HG03432 (cell line): ENCODE measurements around the gene WWOX.

Experiments used
- ATAC-seq: cut with Tn5 transposase; IDR thresholded peaks from one replicate; pipeline ENCODE4 v1.9.1; 2021; ENCODE audit warnings: mild to moderate bottlenecking, moderate library complexity; ENCODE audit not compliant: unreplicated experiment

WWOX gene

DNA sequence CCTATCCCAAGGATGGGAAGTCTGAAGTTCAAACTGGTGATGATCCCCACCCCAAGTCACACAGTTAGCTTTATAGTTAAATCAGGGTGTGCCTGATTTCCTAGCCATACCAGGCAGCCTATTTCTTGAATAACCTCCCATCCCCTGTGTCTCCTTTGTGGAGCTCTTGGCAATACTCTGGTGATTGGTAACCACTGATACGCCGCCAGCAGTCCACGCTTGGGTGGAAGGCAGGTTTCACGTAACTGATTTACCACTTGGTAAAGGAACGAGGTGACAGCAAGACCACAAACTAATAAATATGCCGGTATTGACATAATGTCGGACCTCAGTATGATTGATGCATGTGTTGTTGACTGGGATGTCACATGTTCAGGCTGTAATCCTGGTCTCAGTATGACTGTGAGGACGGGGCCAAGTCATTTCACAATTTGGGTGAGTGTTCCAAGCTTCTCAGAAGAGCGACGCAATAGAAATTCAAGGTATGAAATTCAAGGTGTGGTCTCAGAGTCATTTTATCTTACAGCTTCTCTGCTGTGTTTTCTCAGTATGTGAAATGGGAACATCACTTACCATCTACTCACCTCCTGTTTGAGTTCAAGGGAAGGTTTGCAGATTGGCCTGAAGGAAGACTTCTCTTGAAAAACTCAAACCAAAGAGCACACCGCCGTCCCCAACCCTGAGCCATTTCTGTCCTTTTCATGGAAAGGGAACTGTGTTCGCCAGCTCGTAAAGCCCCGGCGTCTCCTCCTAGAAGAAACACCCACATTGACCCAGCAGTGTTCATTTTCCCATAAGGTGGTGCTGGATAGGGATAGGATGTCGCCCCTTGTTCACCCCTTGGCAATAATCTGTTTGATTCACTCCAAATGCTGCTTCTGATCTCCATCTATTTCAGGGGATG is 678.9 kb downstream of the WWOX start:
- ATAC-seq: no peak

DNA sequence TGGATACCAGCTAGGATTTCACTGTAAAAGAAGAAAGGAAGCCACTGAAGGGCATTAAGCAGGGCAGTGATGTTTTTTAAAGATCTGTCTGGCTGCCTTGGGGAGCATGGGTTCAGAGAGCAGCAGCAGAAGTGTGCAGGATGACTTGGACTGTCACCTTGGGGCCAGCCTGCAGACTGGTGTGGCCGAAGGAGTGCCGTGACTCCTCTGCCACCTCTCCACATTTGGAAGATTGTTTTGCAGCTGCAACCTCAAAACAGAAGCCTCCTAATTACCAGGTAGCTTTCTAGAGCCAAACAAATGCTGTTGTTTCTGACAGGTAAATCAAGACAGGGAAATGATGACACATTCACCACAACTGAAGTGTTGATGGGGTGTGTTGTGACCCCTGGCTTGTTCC is 681.4 kb downstream of the WWOX start:
- no peak for ATAC-seq

DNA sequence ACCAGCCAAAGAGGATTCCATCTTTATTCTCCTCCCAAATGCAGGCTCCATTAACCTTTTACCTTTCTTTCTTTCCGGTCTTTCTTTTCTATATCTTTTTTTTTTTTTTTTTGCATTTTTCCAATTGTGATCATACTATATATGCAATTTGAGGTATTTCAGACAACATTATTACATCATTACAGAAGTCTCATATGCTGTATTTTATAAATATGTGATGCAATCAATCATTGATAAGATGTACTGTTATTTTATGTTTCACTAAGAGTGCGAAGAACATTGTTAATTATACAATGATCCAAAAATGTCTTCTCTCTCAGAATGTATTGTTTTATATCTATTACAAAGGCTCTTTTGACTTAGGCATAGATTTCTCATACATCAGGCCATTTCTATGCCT is 683.1 kb downstream of the WWOX start:
- ATAC-seq: no peak

DNA sequence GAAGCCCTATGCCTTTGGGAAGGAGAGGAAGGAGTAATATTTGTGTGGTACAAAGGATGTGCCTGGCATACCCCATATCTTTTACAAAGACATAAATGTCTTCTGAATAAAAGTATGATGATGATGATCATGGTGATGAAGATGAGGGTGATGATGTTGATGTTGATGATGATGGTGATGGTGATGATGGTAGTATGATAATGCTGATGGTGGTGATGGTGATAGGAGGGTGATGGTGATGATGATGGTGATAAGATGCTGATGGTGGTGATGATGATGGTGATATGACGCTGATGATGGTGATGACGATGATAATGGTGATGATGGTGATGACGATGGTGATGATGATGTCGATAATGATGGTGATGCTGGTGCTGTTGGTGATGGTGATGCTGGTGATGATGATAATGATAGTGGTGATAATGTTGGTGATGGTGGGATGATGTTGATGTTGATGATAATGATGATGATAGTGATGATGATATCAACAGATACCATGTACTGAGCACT is 684.2 kb downstream of the WWOX start:
- no peak for ATAC-seq

DNA sequence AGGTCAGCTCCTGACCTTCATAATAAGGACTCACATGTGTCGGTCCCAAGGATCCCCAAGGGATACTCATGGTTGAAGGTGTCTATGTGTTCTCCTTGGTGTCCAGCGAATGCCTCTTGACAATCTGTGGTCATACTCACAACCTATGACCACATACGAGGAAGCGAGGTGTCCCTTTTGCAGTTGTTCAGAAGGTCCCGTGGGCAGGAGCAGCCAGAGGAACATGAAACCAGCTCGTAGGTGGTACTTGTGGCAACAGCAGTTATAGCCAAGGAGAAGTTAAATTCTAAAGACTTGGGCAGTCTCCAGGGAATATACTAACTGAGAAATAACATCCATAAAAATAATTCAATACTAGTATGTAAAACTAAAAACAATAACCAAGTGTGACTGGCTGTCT is 685.3 kb downstream of the WWOX start:
- no peak for ATAC-seq

GRCh38 chr16:78785218-78785617 is 685.8 kb downstream of the WWOX start:
- no peak for ATAC-seq

GRCh38 chr16:78786635-78787034 is 687.2 kb downstream of the WWOX start:
- no peak for ATAC-seq

DNA sequence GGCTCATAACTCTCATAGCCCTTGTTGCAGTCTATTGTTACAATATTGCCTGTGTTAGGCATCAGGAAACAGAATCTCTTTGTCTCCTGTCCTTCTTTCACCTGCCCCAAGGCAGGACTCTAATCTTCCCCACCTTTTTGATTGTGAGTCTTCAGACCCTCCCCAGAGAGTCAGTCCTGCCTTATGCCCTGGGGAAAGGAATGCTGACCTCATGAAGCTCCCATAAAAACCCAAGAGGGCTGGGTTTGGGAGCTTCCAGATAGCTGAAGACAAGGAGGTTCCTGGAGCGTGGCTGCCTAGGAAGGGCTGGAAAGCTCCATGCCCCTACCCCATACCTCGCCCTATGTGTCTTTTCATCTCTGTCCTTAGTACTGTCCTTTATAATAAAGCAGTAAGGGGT is 688.8 kb downstream of the WWOX start:
- no peak for ATAC-seq

DNA sequence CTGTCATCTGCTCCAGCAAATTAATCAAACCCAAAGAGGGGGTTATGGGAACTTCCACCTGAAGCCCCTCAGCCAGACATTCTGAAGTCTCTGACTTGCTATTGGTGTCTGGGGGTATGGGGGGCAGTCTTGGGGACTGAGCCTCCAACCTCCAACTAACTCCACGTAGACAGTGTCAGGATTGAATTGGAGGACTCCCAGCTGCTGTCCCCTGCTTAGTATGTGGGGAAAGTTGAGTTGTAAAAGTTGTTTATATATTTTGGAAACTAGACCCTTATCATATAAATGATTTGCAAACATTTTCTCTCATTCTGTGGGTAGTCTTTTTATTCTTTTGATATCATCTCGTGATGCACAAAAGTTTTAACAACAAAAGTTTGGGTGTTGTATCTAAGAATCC is 689.2 kb downstream of the WWOX start:
- ATAC-seq: no peak

DNA sequence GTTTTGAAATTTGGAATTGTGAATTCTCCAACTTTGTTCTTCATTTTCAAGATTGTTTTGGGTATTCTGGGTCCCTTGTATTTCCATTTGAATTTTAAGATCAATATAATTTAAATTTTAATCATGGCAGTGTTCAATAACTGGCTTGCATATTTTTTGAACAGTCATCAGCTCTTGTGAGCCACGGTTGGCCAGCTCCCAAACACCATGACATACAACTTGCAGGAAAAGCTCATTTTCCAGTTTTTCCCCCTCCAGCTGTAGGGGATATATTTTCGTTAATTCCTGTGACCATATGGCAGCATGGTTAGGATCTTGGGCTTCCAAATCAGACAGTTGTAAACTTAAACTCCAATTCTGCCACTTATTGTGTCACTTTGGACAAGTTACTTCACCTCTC is 690.1 kb downstream of the WWOX start:
- ATAC-seq: no peak

DNA sequence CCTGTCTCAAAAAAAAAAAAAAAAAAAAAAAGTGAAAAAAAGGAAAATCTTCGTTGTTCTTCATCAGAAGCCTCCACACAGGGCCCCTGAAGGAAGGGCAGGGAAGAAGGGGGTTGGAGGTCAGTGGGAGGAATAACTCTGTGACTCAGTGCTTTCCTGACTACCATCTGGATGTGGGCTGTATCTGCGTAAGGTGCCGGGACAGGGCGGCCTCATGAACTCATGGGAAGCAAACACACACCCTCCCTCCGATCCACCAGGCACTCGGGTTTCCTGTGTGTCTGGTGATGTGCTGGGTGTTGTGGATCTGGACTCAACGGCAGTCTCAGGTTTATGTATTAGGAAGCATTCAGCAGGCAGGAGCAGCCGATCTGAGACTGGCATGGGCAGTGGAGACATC is 691.6 kb downstream of the WWOX start:
- ATAC-seq: no peak

DNA sequence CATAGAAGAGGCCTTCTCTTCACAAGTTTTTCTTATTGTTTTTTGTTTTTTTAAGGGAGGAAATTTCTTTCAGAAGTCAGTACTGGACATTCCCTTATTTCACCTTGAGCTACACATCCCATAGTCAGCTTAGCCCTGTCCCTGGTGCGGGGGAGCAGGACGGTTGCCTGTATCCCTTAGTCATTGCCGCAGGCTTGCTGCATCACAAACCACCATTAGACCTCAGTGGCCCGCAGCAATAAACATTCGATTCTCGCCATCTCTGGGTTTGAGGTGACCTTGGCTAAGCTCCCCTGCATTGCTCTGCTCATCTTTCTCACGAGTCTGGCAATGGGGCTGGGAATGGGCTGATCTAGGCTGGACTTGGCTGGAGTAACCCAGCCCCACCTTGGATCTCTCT is 692.5 kb downstream of the WWOX start:
- no peak for ATAC-seq

- ATAC-seq: no peak
These were observed 693.5 kb downstream of the WWOX start for GRCh38 chr16:78792952-78793351.

GRCh38 chr16:78794581-78795250 is 695.3 kb downstream of the WWOX start:
- no peak for ATAC-seq

DNA sequence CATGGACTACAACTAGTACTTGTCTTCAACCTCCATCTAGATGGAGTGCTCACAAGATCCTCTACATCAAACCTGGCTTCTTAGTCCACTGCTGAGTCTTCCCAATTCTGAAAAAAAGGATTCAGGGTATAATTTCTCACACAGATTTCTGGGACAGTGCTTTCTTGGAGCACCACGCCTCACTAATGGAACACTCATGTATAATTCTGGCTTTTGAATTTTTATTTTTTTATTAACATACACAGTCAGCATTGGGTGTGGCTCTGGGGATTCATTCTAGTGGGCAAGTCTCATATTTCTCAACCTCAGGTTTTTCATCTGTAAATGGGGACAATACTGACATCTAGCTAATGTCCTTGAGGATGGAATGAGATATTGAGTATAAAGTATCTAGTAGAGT is 696.0 kb downstream of the WWOX start:
- ATAC-seq: no peak

DNA sequence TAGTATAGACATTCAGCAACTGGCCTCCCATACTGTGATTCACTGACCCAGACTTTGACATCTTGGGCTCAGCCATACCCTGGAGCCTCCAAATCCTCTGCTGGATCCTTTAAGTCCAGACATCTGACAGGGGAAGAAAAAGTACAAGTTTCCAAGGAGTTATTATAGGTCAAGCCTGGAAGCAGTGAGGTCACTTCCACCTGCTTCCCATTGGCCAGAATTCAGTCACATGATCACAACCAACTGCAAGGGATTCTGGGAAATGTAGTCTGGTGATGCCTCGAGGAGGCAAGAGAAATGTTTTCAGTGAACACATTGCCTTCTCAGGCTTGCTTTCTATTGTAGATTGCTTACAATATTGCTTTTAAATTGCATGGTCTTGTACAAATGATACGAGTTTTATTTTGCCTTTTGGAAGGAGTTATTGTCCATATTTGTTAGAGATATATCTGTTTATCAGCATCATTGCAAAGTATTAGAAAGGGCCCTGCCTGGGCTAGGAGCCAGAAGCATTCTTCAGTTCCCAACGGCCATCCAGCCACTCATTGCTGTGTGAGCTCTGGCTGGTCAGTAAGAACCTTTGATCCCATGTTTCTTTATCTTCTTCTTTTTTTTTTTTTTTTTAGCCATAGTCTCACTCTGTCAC is 696.9 kb downstream of the WWOX start:
- ATAC-seq: no peak

DNA sequence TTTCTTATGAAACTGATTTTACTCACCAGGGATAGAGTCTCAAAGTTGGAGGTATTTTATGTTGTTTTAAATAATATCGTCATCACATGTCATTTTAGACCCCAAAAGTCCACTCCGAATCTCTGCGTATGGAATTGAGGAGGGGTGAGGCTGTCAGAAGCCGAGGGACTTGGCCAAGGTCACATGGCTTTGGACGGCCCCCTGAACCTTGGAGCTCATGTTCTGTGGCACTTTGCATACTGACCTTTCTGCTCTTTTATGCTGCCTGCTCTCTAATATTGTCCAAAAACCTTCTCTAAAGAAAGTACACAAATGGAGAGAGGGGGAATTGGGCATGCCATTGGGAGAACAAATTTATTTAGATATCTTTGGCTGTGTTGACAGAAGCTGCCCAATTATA is 700.0 kb downstream of the WWOX start:
- no peak for ATAC-seq

DNA sequence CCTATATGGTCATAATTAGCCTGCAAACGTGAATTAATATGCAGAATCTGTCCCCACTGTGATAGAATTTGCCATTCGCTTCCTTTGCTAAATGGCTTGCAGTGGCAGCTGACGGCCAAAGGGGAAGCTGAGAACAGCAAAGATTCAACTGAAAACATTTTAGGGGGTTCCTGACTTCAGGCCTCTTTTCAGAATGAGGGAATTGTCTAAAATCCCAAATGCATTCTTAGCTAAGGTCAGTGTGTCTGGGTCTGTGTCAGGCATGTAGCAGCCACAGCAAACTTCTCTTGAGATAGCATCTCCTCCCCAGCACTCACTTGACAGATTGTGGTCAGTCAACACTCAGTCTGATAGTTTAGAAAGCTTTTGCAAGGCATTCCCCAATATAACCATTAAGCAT is 701.1 kb downstream of the WWOX start:
- ATAC-seq: no peak

DNA sequence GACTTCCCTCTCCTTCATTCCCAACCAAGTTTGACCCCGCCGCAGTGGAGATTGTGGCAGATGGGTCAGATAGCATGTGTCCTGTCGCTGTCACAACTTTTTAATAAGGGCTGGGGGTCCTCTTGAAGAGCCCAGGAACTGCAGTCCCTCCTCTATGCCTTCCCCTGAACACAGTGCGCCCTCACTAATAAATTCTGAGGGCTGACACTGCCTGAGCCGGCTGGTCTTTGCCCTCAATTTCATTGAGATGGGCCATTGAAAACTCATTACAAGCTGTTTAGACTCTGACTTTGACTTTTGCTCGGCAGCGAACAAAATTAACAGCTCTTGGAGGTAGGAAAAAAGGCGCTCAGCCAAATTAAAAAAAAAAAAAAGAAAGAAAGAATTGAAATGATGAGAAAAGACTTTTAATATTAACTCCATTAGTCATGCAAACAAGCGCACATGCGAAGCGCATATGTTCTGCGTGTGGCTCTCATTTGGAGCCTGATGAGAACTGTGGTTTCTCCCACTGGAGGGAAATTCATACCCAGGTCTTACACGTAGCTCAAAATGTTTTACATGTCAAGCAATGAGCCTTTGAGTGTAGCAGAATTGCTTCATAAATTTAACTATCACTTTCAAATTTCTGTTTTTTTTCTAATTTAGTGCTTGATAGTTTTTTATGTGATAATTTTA is 704.7 kb downstream of the WWOX start:
- no peak for ATAC-seq

DNA sequence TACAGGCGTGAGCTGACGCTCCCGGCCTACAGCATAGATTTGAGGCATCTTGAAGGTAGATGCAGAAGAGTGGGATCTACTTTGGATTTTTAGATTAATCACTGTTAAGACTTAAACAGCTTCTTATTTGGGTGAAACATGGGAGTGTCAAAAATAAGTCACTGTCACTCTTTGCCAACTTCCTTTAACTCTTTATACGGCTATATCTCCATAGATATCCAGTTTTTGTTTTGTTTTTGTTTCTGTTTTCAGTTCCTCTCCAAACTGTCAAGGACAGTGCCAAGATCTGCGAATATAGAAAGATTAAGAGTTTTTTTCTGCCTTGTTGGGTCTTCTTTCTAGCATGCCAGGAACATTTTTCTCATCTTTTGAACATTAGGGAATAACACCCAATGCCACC is 706.1 kb downstream of the WWOX start:
- ATAC-seq: no peak

DNA sequence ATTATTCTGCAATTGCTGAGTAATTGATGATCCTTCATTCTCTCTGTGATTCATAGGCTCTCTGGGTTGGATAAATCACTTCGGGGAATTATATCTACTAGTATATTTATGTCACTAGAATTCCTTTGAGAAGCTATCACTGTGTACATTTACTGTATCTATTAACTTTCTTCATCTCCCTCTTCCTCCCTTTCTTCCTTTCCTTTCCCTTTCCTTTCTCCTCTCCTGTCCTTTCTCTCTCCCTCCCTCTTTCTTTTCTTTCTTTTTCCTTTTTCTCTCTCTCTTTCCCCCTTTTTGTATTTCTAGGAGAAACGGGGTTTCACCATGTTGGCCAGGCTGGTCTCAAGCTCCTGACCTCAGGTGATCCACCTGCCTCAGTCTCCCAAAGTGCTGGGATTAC is 711.8 kb downstream of the WWOX start:
- ATAC-seq: no peak
